ENCODE measurements around the gene KIRREL1. TPM values are rescaled to one million over a fixed set of nuclear protein-coding genes. Genes with fewer than 3 reads are reported as not detected.

The KIRREL1 gene
- total RNA-seq, 2 experiments from 2014 or later = not detected

- Mint-ChIP-seq H3K4me1 (peaks cover 8% of the 10 kb centered on the region), H3K27ac (no peak overlapping the region), H3K36me3 (no peaks in the 10 kb centered on the region), H3K4me3 (peak overlapping the region; percentile 77), H3K9me3 (peaks cover 4% of the 10 kb centered on the region), H3K27me3 (peaks cover 49% of the 10 kb centered on the region)
- ATAC-seq (ENCODE audit: low read depth) = peak; percentile 85
- POLR2A ChIA-PET = no interaction called here
- DNase-seq = peak; percentile 57
Measured at GRCh38 chr1:158112994-158113758, 119.7 kb downstream of the KIRREL1 start.

- peaks cover 8% of the 10 kb centered on the region for H3K4me1 Mint-ChIP-seq
- H3K4me3 Mint-ChIP-seq = peak overlapping the region; percentile 77
- peaks cover 4% of the 10 kb centered on the region for H3K9me3 Mint-ChIP-seq
- no peaks in the 10 kb centered on the region for H3K36me3 Mint-ChIP-seq
- ATAC-seq (ENCODE audit: low read depth) (no peak), DNase-seq (no peak)
- POLR2A ChIA-PET = no interaction called here
- no peak overlapping the region for H3K27ac Mint-ChIP-seq
- H3K27me3 Mint-ChIP-seq = peaks cover 55% of the 10 kb centered on the region
Measured at GRCh38 chr1:158113759-158114127, 120.3 kb downstream of the KIRREL1 start.

- no peak for ATAC-seq (ENCODE audit: low read depth)
Measured at GRCh38 chr1:158115126-158115525, 121.7 kb downstream of the KIRREL1 start.

GRCh38 chr1:158116311-158117167 is 123.1 kb downstream of the KIRREL1 start:
- Mint-ChIP-seq H3K9me3 (peaks cover 4% of the 10 kb centered on the region), H3K36me3 (no peaks in the 10 kb centered on the region), H3K27me3 (peaks cover 69% of the 10 kb centered on the region), H3K4me3 (no peak overlapping the region), H3K27ac (no peak overlapping the region), H3K4me1 (peaks cover 8% of the 10 kb centered on the region)
- DNase-seq = no peak
- ATAC-seq (ENCODE audit: low read depth) = no peak
- POLR2A ChIA-PET = no interaction called here

More at GRCh38 chr1:158115126-158115525, 121.7 kb downstream of the KIRREL1 start:
- no peak for DNase-seq
- Mint-ChIP-seq H3K27me3 (peaks cover 58% of the 10 kb centered on the region), H3K4me3 (no peak overlapping the region), H3K27ac (no peak overlapping the region), H3K36me3 (no peaks in the 10 kb centered on the region), H3K4me1 (peaks cover 8% of the 10 kb centered on the region), H3K9me3 (peaks cover 4% of the 10 kb centered on the region)
- POLR2A ChIA-PET = no interaction called here

GRCh38 chr1:158117854-158118704 is 124.6 kb downstream of the KIRREL1 start:
- POLR2A ChIA-PET = no interaction called here
- Mint-ChIP-seq H3K27ac (no peak overlapping the region), H3K27me3 (peaks cover 61% of the 10 kb centered on the region)

GRCh38 chr1:158118713-158119402 is 125.4 kb downstream of the KIRREL1 start:
- Mint-ChIP-seq H3K27ac (no peak overlapping the region), H3K4me3 (no peak overlapping the region), H3K36me3 (no peaks in the 10 kb centered on the region), H3K27me3 (peaks cover 63% of the 10 kb centered on the region), H3K9me3 (no peaks in the 10 kb centered on the region), H3K4me1 (peaks cover 4% of the 10 kb centered on the region)
- DNase-seq = no peak
- POLR2A ChIA-PET = no interaction called here
- no peak for ATAC-seq (ENCODE audit: low read depth)

More at GRCh38 chr1:158117854-158118704, 124.6 kb downstream of the KIRREL1 start:
- Mint-ChIP-seq H3K4me1 (peaks cover 6% of the 10 kb centered on the region), H3K4me3 (peak overlapping the region; percentile 53), H3K9me3 (no peaks in the 10 kb centered on the region), H3K36me3 (no peaks in the 10 kb centered on the region)
- ATAC-seq (ENCODE audit: low read depth) (peak; percentile 57), DNase-seq (peak; percentile 46)

- peaks cover 64% of the 10 kb centered on the region for H3K27me3 Mint-ChIP-seq
- POLR2A ChIA-PET = interaction anchor here (0.5 kb wide), 1 partner anchor 9 kb away, joined by 3 read pairs; no protein-coding TSS in a partner anchor
- H3K4me1 Mint-ChIP-seq = peaks cover 7% of the 10 kb centered on the region
- no peaks in the 10 kb centered on the region for H3K9me3 Mint-ChIP-seq
- DNase-seq = no peak
- no peaks in the 10 kb centered on the region for H3K36me3 Mint-ChIP-seq
- no peak for ATAC-seq (ENCODE audit: low read depth)
- H3K4me3 Mint-ChIP-seq = no peak overlapping the region
- no peak overlapping the region for H3K27ac Mint-ChIP-seq
Measured at GRCh38 chr1:158119976-158120653, 126.7 kb downstream of the KIRREL1 start.

GRCh38 chr1:158121604-158122254 is 128.3 kb downstream of the KIRREL1 start:
- no peak overlapping the region for H3K27ac Mint-ChIP-seq
- no peak overlapping the region for H3K4me3 Mint-ChIP-seq
- no peaks in the 10 kb centered on the region for H3K9me3 Mint-ChIP-seq
- H3K36me3 Mint-ChIP-seq = no peaks in the 10 kb centered on the region
- H3K4me1 Mint-ChIP-seq = peaks cover 8% of the 10 kb centered on the region
- peaks cover 52% of the 10 kb centered on the region for H3K27me3 Mint-ChIP-seq
- no peak for DNase-seq
- POLR2A ChIA-PET = no interaction called here
- peak; percentile 40 for ATAC-seq (ENCODE audit: low read depth)

- H3K27me3 Mint-ChIP-seq = peaks cover 52% of the 10 kb centered on the region
- H3K36me3 Mint-ChIP-seq = no peaks in the 10 kb centered on the region
- no peak overlapping the region for H3K27ac Mint-ChIP-seq
- peaks cover 6% of the 10 kb centered on the region for H3K4me1 Mint-ChIP-seq
- no peaks in the 10 kb centered on the region for H3K9me3 Mint-ChIP-seq
- POLR2A ChIA-PET = no interaction called here
- no peak overlapping the region for H3K4me3 Mint-ChIP-seq
- no peak for DNase-seq
- no peak for ATAC-seq (ENCODE audit: low read depth)
Measured at GRCh38 chr1:158122833-158123388, 129.5 kb downstream of the KIRREL1 start.

GRCh38 chr1:158124034-158124433 is 130.6 kb downstream of the KIRREL1 start:
- ATAC-seq (ENCODE audit: low read depth) (no peak), DNase-seq (no peak)
- POLR2A ChIA-PET = no interaction called here
- peaks cover 41% of the 10 kb centered on the region for H3K27me3 Mint-ChIP-seq
- no peaks in the 10 kb centered on the region for H3K36me3 Mint-ChIP-seq
- H3K4me1 Mint-ChIP-seq = peaks cover 4% of the 10 kb centered on the region
- no peak overlapping the region for H3K27ac Mint-ChIP-seq
- H3K4me3 Mint-ChIP-seq = no peak overlapping the region
- no peaks in the 10 kb centered on the region for H3K9me3 Mint-ChIP-seq

GRCh38 chr1:158124999-158125398 is 131.6 kb downstream of the KIRREL1 start:
- no peaks in the 10 kb centered on the region for H3K36me3 Mint-ChIP-seq
- H3K27ac Mint-ChIP-seq = no peak overlapping the region
- peaks cover 45% of the 10 kb centered on the region for H3K27me3 Mint-ChIP-seq
- peak; percentile 49 for DNase-seq
- no peak overlapping the region for H3K4me3 Mint-ChIP-seq
- H3K9me3 Mint-ChIP-seq = no peaks in the 10 kb centered on the region
- POLR2A ChIA-PET = no interaction called here
- peaks cover 4% of the 10 kb centered on the region for H3K4me1 Mint-ChIP-seq
- ATAC-seq (ENCODE audit: low read depth) = peak; percentile 77

- Mint-ChIP-seq H3K4me3 (no peak overlapping the region), H3K36me3 (no peaks in the 10 kb centered on the region), H3K9me3 (no peaks in the 10 kb centered on the region), H3K27me3 (peaks cover 31% of the 10 kb centered on the region), H3K4me1 (peaks cover 4% of the 10 kb centered on the region), H3K27ac (no peak overlapping the region)
- DNase-seq (no peak), ATAC-seq (ENCODE audit: low read depth) (no peak)
- POLR2A ChIA-PET = no interaction called here
Measured at GRCh38 chr1:158126425-158126824, 133.0 kb downstream of the KIRREL1 start.
